HAP-1 (cell line): ENCODE results near the gene DTHD1.

Source experiments
- DNase-seq, 2 experiments: peaks; one replicate each; pipeline ENCODE4 v3.0.0-alpha.2; 2016 to 2020; ENCODE audit warnings: low spot score in 2 of 2
- H3K27me3 ChIP-seq: fragments of 250-450 bp; sonication (Bioruptor Pico); 2 replicates; pipeline ENCODE4 v1.5.1; 2020; ENCODE audit warnings: low read depth, mild to moderate bottlenecking, moderate library complexity
- H3K36me3 ChIP-seq: fragments of 250-450 bp; sonication (Bioruptor Pico); replicated peaks from 2 replicates; pipeline ENCODE4 v1.5.1; 2020; ENCODE audit warnings: mild to moderate bottlenecking
- H3K4me1 ChIP-seq: fragments of 250-450 bp; sonication (Bioruptor Pico); 2 replicates; pipeline ENCODE4 v1.5.1; 2020; ENCODE audit warnings: mild to moderate bottlenecking
- H3K4me3 ChIP-seq: fragments of 250-450 bp; sonication (Bioruptor Pico); 2 replicates; pipeline ENCODE4 v1.5.1; 2020; ENCODE audit warnings: mild to moderate bottlenecking, moderate library complexity
- H3K9me3 ChIP-seq: fragments of 250-450 bp; sonication (Bioruptor Pico); 2 replicates; pipeline ENCODE4 v1.5.1; 2020; ENCODE audit warnings: mild to moderate bottlenecking, moderate library complexity
- in situ Hi-C: fragments of 300-500 bp; cut with MboI; formaldehyde crosslinking; loops from 3 replicates; pipeline ENCODE4 v1.14.3; 2020; ENCODE audit warnings: low sequenced_read_pairs, inconsistent platforms, mixed read lengths

Gene DTHD1

GRCh38 chr4:36358173-36358572 lies 76.8 kb downstream of the DTHD1 start:
- H3K36me3 ChIP-seq, result no peaks in the 10 kb centered on the region
- no peaks in the 10 kb centered on the region for H3K27me3 ChIP-seq
- no peaks in the 10 kb centered on the region for H3K9me3 ChIP-seq
- no peak overlapping the region for H3K4me3 ChIP-seq
- in situ Hi-C loops, result loop anchor here (10.0 kb wide), 1 partner anchor 1027 kb away; no protein-coding TSS in a partner anchor
- no peaks in the 10 kb centered on the region for H3K4me1 ChIP-seq
- no peak for DNase-seq

- Histone ChIP-seq H3K4me3 (no peak overlapping the region), H3K9me3 (no peaks in the 10 kb centered on the region), H3K27me3 (no peaks in the 10 kb centered on the region), H3K36me3 (no peaks in the 10 kb centered on the region), H3K4me1 (no peaks in the 10 kb centered on the region)
- DNase-seq, result no peak
- in situ Hi-C loops, result no loop called here
Measured at GRCh38 chr4:36360755-36361154, 79.3 kb downstream of the DTHD1 start.

- Histone ChIP-seq H3K9me3 (no peaks in the 10 kb centered on the region), H3K36me3 (no peaks in the 10 kb centered on the region), H3K4me3 (no peak overlapping the region), H3K4me1 (no peaks in the 10 kb centered on the region), H3K27me3 (no peaks in the 10 kb centered on the region)
- DNase-seq, result no peak
- in situ Hi-C loops, result no loop called here
Measured at GRCh38 chr4:36363024-36363423, 81.6 kb downstream of the DTHD1 start.

GRCh38 chr4:36374836-36375511 lies 93.6 kb downstream of the DTHD1 start:
- no peak for DNase-seq
- no peaks in the 10 kb centered on the region for H3K27me3 ChIP-seq
- peaks cover 5% of the 10 kb centered on the region; the same call in 1 of the 2 replicates for H3K9me3 ChIP-seq
- no peaks in the 10 kb centered on the region for H3K4me1 ChIP-seq
- no peak overlapping the region for H3K4me3 ChIP-seq
- H3K36me3 ChIP-seq, result no peaks in the 10 kb centered on the region
- in situ Hi-C loops, result no loop called here

- Histone ChIP-seq H3K36me3 (no peaks in the 10 kb centered on the region), H3K4me1 (no peaks in the 10 kb centered on the region), H3K4me3 (no peak overlapping the region), H3K9me3 (no peaks in the 10 kb centered on the region), H3K27me3 (no peaks in the 10 kb centered on the region; the same call in 1 of the 2 replicates)
- DNase-seq, result no peak
- in situ Hi-C loops, result no loop called here
Measured at GRCh38 chr4:36385951-36386571, 104.6 kb downstream of the DTHD1 start.

- H3K4me1 ChIP-seq, result no peaks in the 10 kb centered on the region
- H3K27me3 ChIP-seq, result no peaks in the 10 kb centered on the region; the same call in 1 of the 2 replicates
- DNase-seq, result no peak
- in situ Hi-C loops, result no loop called here
- no peaks in the 10 kb centered on the region for H3K9me3 ChIP-seq
- H3K4me3 ChIP-seq, result no peak overlapping the region
- H3K36me3 ChIP-seq, result no peaks in the 10 kb centered on the region
Measured at GRCh38 chr4:36386691-36387090, 105.3 kb downstream of the DTHD1 start.

GRCh38 chr4:36388710-36389109 lies 107.3 kb downstream of the DTHD1 start:
- DNase-seq, result no peak

GRCh38 chr4:36391411-36391810 lies 110.0 kb downstream of the DTHD1 start:
- H3K36me3 ChIP-seq, result no peaks in the 10 kb centered on the region
- H3K9me3 ChIP-seq, result no peaks in the 10 kb centered on the region
- in situ Hi-C loops, result no loop called here
- H3K4me1 ChIP-seq, result no peaks in the 10 kb centered on the region
- no peak overlapping the region for H3K4me3 ChIP-seq
- no peak for DNase-seq
- H3K27me3 ChIP-seq, result no peaks in the 10 kb centered on the region; the same call in 1 of the 2 replicates

More at GRCh38 chr4:36388710-36389109, 107.3 kb downstream of the DTHD1 start:
- Histone ChIP-seq H3K4me3 (no peak overlapping the region), H3K9me3 (no peaks in the 10 kb centered on the region), H3K4me1 (no peaks in the 10 kb centered on the region), H3K27me3 (no peaks in the 10 kb centered on the region; the same call in 1 of the 2 replicates), H3K36me3 (no peaks in the 10 kb centered on the region)
- in situ Hi-C loops, result no loop called here

- H3K4me1 ChIP-seq, result no peaks in the 10 kb centered on the region
Measured at GRCh38 chr4:36392024-36392423, 110.6 kb downstream of the DTHD1 start.

GRCh38 chr4:36392916-36393315 lies 111.5 kb downstream of the DTHD1 start:
- in situ Hi-C loops, result no loop called here
- Histone ChIP-seq H3K4me1 (no peaks in the 10 kb centered on the region), H3K27me3 (no peaks in the 10 kb centered on the region; the same call in 1 of the 2 replicates), H3K4me3 (no peak overlapping the region), H3K9me3 (no peaks in the 10 kb centered on the region), H3K36me3 (no peaks in the 10 kb centered on the region)
- DNase-seq, result no peak

More at GRCh38 chr4:36392024-36392423, 110.6 kb downstream of the DTHD1 start:
- no peaks in the 10 kb centered on the region; the same call in 1 of the 2 replicates for H3K27me3 ChIP-seq
- no peaks in the 10 kb centered on the region for H3K9me3 ChIP-seq
- no peaks in the 10 kb centered on the region for H3K36me3 ChIP-seq
- in situ Hi-C loops, result no loop called here
- DNase-seq, result no peak
- H3K4me3 ChIP-seq, result no peak overlapping the region
